HepG2 (cell line): ENCODE data around the gene ARHGEF12. TPM values are rescaled to one million over a fixed set of nuclear protein-coding genes. Genes with fewer than 3 reads are reported as not detected.

Experiments
- AGO2 ChIP-seq: fragments of 200-400 bp; formaldehyde crosslinking; optimal IDR thresholded peaks from 2 replicates; pipeline ENCODE3; 2017; ENCODE audit warnings: mild to moderate bottlenecking, low read depth, low read length, moderate library complexity
- BHLHE40 ChIP-seq: IDR thresholded peaks from 2 replicates; pipeline ENCODE4 v1.6.1; 2011; ENCODE audit warnings: low read length, improper control_type of control experiment
- FIP1L1 ChIP-seq: fragments of 200-400 bp; formaldehyde crosslinking; IDR thresholded peaks from 2 replicates; pipeline ENCODE4 v1.6.1; 2018; ENCODE audit warnings: low read depth, mild to moderate bottlenecking, low read length, moderate library complexity, borderline replicate concordance; ENCODE audit not compliant: insufficient read depth
- MED1 ChIP-seq: sonication (generic); formaldehyde crosslinking; IDR thresholded peaks from 2 replicates; pipeline ENCODE4 v1.4.0; 2020; ENCODE audit warnings: missing genetic modification reagents
- NFE2 ChIP-seq: sonication (generic); formaldehyde crosslinking; IDR thresholded peaks from 2 replicates; pipeline ENCODE4 v1.4.0; 2020; ENCODE audit warnings: missing genetic modification reagents
- NFE2L1 ChIP-seq: sonication (generic); formaldehyde crosslinking; IDR thresholded peaks from 2 replicates; pipeline ENCODE4 v1.4.0; 2020; ENCODE audit warnings: missing genetic modification reagents, mild to moderate bottlenecking, borderline replicate concordance
- NFE2L2 ChIP-seq: fragments of 150-350 bp; IDR thresholded peaks from 2 replicates; pipeline ENCODE4 v1.6.1; 2014; ENCODE audit warnings: low read length
- NFIC ChIP-seq: IDR thresholded peaks from 2 replicates; pipeline ENCODE4 v1.6.1; 2012; ENCODE audit warnings: mild to moderate bottlenecking, low read length, inconsistent platforms
- NR3C1 ChIP-seq: sonication (generic); formaldehyde crosslinking; IDR thresholded peaks from 2 replicates; pipeline ENCODE4 v1.4.0; 2020; ENCODE audit warnings: missing genetic modification reagents
- PAF1 ChIP-seq: IDR thresholded peaks from 2 replicates; pipeline ENCODE4 v1.6.1; 2016; ENCODE audit warnings: missing genetic modification reagents, missing compliant biosample characterization
- SAP130 ChIP-seq: IDR thresholded peaks from 2 replicates; pipeline ENCODE4 v1.6.1; 2016; ENCODE audit warnings: low read depth
- ZBED4 ChIP-seq: sonication (generic); formaldehyde crosslinking; IDR thresholded peaks from 2 replicates; pipeline ENCODE4 v1.4.0; 2020; ENCODE audit warnings: missing genetic modification reagents, borderline replicate concordance
- ZBTB37 ChIP-seq: sonication (generic); formaldehyde crosslinking; IDR thresholded peaks from 2 replicates; pipeline ENCODE4 v1.4.0; 2020; ENCODE audit warnings: mild to moderate bottlenecking, missing genetic modification reagents
- ZIK1 ChIP-seq: sonication (generic); formaldehyde crosslinking; IDR thresholded peaks from 2 replicates; pipeline ENCODE4 v1.5.0; 2020; ENCODE audit warnings: mild to moderate bottlenecking, low read depth, missing genetic modification reagents, borderline replicate concordance
- ZMAT3 ChIP-seq: sonication (generic); formaldehyde crosslinking; conservative IDR thresholded peaks from 2 replicates; pipeline ENCODE4 v1.7.0; 2021; ENCODE audit warnings: missing genetic modification reagents
- ZNF143 ChIP-seq: sonication (generic); formaldehyde crosslinking; IDR thresholded peaks from 2 replicates; pipeline ENCODE4 v1.4.0; 2020; ENCODE audit warnings: missing genetic modification reagents
- ZNF44 ChIP-seq: sonication (generic); formaldehyde crosslinking; IDR thresholded peaks from 2 replicates; pipeline ENCODE4 v1.5.1; 2020; ENCODE audit warnings: mild to moderate bottlenecking, missing genetic modification reagents
- ZNF460 ChIP-seq: sonication (generic); formaldehyde crosslinking; IDR thresholded peaks from 2 replicates; pipeline ENCODE4 v1.5.1; 2020; ENCODE audit warnings: missing genetic modification reagents, mild to moderate bottlenecking, borderline replicate concordance
- ZNF543 ChIP-seq: sonication (generic); formaldehyde crosslinking; IDR thresholded peaks from 2 replicates; pipeline ENCODE4 v1.4.0; 2020; ENCODE audit warnings: mild to moderate bottlenecking, missing genetic modification reagents
- ZNF557 ChIP-seq: sonication (generic); formaldehyde crosslinking; IDR thresholded peaks from 2 replicates; pipeline ENCODE4 v1.4.0; 2020; ENCODE audit warnings: missing genetic modification reagents
- ZNF605 ChIP-seq: sonication (generic); formaldehyde crosslinking; IDR thresholded peaks from 2 replicates; pipeline ENCODE4 v1.8.0; 2022; ENCODE audit warnings: mild to moderate bottlenecking, missing genetic modification reagents
- ZNF761 ChIP-seq: sonication (generic); formaldehyde crosslinking; conservative IDR thresholded peaks from 2 replicates; pipeline ENCODE4 v1.4.0; 2020; ENCODE audit warnings: mild to moderate bottlenecking, missing genetic modification reagents
- ZNF841 ChIP-seq: sonication (generic); formaldehyde crosslinking; IDR thresholded peaks from 2 replicates; pipeline ENCODE4 v1.8.1; 2023; ENCODE audit warnings: missing genetic modification reagents, borderline replicate concordance
- ZSCAN30 ChIP-seq: sonication (generic); formaldehyde crosslinking; IDR thresholded peaks from 2 replicates; pipeline ENCODE4 v1.5.0; 2020; ENCODE audit warnings: mild to moderate bottlenecking, missing genetic modification reagents
- polyA plus RNA-seq, 8 experiments: library from polyadenylated mRNA; depleted of rRNA in 3 of 8; stranded (reverse) in 7 of 8; unstranded in 1 of 8; fragments of >200 nt; fragmentation: Illumina TruSeq in 4 of 8; extraction: Trizol in 4 of 8; gene quantifications; 2 replicates each; pipeline versions ENCODE4 v1.2.1 to v1.2.3, GENCODE V29; 2011 to 2016; ENCODE audit warnings: low read depth in 4 of 8, missing spikeins in 1 of 8, mixed read lengths in 1 of 8; ENCODE audit not compliant: insufficient read depth in 1 of 8
- total RNA-seq, 5 experiments: library from RNA; depleted of rRNA; stranded (reverse); fragments of >200 nt; fragmentation: Illumina TruSeq; extraction: Trizol; gene quantifications; 2 replicates each; pipeline ENCODE4 v1.2.3, GENCODE V29; 2016; ENCODE audit warnings: low read depth in 1 of 5
- TF ChIP-seq, protein P1 (sequence below): sonication (generic); formaldehyde crosslinking; IDR thresholded peaks from 2 replicates; pipeline ENCODE4 v1.4.0; 2020; ENCODE audit warnings: missing genetic modification reagents
- TF ChIP-seq, protein P2 (sequence below): sonication (generic); formaldehyde crosslinking; IDR thresholded peaks from 2 replicates; pipeline ENCODE4 v1.5.0; 2020; ENCODE audit warnings: missing genetic modification reagents

ARHGEF12 gene
- total and polyA plus RNA-seq, 2 of the 13 experiments (the other 11 are each of a cell fraction or from before 2014, with no cell fraction given), result 17.9 to 54.4 TPM

- TF ChIP-seq NFE2 (no peak), FIP1L1 (no peak), ZNF841 (no peak), ZNF143 (CRISPR knock-in tag) (no peak), SAP130 (CRISPR knock-in tag) (peak; percentile 74), ZNF543 (CRISPR knock-in tag) (no peak), BHLHE40 (no peak), ZNF44 (no peak), ZNF557 (no peak), AGO2 (no peak), ZNF605 (no peak), ZNF761 (CRISPR knock-in tag) (no peak), NFIC (0 out of 2 replicates have a peak, but pooled peaks have one; percentile 44), NR3C1 (CRISPR knock-in tag) (no peak), ZBTB37 (CRISPR knock-in tag) (no peak), ZBED4 (CRISPR knock-in tag) (0 out of 2 replicates have a peak, but pooled peaks have one; percentile 43), MED1 (CRISPR knock-in tag) (peak; percentile 58), ZMAT3 (no peak), NFE2L1 (no peak), ZNF460 (CRISPR knock-in tag) (no peak), PAF1 (CRISPR knock-in tag) (no peak), NFE2L2 (peak; percentile 6; the same call in 1 of the 2 replicates), ZSCAN30 (CRISPR knock-in tag) (no peak), ZIK1 (CRISPR knock-in tag) (no peak)
- TF ChIP-seq, protein P1, sequence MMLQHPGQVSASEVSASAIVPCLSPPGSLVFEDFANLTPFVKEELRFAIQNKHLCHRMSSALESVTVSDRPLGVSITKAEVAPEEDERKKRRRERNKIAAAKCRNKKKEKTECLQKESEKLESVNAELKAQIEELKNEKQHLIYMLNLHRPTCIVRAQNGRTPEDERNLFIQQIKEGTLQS, result peak; percentile 66
- TF ChIP-seq, protein P2, sequence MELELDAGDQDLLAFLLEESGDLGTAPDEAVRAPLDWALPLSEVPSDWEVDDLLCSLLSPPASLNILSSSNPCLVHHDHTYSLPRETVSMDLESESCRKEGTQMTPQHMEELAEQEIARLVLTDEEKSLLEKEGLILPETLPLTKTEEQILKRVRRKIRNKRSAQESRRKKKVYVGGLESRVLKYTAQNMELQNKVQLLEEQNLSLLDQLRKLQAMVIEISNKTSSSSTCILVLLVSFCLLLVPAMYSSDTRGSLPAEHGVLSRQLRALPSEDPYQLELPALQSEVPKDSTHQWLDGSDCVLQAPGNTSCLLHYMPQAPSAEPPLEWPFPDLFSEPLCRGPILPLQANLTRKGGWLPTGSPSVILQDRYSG (CRISPR knock-in tag), result no peak
These were observed 64.6 kb downstream of the ARHGEF12 start (continued) for GRCh38 chr11:120400564-120401364.
